ENCODE measurements around the gene SLC10A7. TPM values are rescaled to one million over a fixed set of nuclear protein-coding genes. Genes with fewer than 3 reads are reported as not detected.

The SLC10A7 gene
- total and polyA plus RNA-seq, 2 experiments from 2014 or later: 8.3 to 21.2 TPM

DNA sequence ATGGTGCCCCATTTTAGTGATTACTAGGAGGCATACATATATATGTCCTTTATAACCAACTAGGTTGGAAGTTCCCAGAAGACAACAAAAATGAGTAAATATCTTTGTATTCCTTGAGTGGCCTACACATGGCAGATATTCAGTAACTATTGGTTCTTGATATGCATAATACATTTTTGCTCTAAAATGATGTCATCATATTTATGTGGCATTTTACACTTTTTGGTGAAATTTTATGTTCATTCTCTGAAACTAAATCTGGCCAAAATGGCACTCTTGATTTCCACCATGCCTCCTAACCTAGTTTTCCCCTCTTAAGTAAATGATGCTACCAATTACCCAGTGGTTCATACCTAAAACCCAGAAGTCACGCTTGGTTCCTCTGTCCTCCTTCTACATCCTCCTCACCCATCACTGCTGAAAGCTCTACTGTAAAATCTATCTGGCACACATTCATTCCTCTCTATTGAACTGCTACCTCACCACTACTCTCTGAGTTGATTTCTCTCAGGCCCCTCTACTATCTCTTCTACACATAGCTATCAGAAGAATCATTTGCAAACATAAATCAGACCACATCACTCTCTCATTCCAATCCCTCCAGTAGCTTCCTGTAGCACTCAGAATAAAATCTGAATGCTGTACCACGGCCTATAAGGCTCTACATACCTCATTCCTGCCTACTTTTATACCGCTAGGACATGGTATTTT, 13.4 kb downstream of the SLC10A7 start:
- H3K4me3 ChIP-seq: no peak overlapping the region
- H3K9me3 ChIP-seq (ENCODE audit: low read depth): no peaks in the 10 kb centered on the region
- no peaks in the 10 kb centered on the region for H3K27me3 ChIP-seq
- no peaks in the 10 kb centered on the region for H4K20me1 ChIP-seq (ENCODE audit: insufficient read depth, poor library complexity, severe bottlenecking)
- 94% methylated on average over 3 of the region's 3 CpGs for WGBS (ENCODE audit: low lambda C conversion rate, missing lambda C conversion rate)
- no peaks in the 10 kb centered on the region for H3K9me2 ChIP-seq (replicated peaks; ENCODE audit: insufficient read depth)
- H3K27ac ChIP-seq: no peak overlapping the region
- TF ChIP-seq, protein P1, sequence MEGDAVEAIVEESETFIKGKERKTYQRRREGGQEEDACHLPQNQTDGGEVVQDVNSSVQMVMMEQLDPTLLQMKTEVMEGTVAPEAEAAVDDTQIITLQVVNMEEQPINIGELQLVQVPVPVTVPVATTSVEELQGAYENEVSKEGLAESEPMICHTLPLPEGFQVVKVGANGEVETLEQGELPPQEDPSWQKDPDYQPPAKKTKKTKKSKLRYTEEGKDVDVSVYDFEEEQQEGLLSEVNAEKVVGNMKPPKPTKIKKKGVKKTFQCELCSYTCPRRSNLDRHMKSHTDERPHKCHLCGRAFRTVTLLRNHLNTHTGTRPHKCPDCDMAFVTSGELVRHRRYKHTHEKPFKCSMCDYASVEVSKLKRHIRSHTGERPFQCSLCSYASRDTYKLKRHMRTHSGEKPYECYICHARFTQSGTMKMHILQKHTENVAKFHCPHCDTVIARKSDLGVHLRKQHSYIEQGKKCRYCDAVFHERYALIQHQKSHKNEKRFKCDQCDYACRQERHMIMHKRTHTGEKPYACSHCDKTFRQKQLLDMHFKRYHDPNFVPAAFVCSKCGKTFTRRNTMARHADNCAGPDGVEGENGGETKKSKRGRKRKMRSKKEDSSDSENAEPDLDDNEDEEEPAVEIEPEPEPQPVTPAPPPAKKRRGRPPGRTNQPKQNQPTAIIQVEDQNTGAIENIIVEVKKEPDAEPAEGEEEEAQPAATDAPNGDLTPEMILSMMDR (IDR thresholded peaks at IDR 0.05; ENCODE audit: poor library complexity): no peak
- TF ChIP-seq EZH2phosphoT487 (IDR thresholded peaks at IDR 0.05; ENCODE audit: low read depth, severe bottlenecking, unreplicated experiment): no peak
- TF ChIP-seq EZH2 (IDR thresholded peaks at IDR 0.05; ENCODE audit: borderline replicate concordance): no peak
- H3K36me3 ChIP-seq (replicated peaks; ENCODE audit: insufficient read depth, low read depth): no peaks in the 10 kb centered on the region
- no peaks in the 10 kb centered on the region for H3K79me2 ChIP-seq
- no peak overlapping the region for H3K4me2 ChIP-seq
- no peak for DNase-seq (ENCODE audit: low spot score)
- no peaks in the 10 kb centered on the region for H3K4me1 ChIP-seq (ENCODE audit: insufficient read depth)
- no peak overlapping the region for H2AFZ ChIP-seq

DNA sequence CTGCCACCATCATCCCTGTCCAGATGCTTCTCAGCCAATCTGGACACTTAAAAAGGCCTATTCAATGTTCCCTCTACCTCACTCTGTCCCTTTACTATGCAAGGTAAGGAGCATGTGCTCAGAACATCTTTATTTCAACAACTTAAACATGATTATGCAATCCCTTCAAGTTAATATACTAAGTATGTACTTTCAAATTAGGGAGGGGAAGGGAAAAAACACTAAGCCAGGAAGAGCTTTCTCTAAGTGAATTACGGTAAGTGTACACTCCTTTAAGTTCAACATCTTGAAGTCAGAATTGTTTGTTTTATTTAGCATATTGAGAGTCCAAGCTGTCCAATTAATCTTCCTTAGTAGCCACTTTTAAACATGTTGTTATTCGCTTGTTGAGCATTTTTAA, 14.1 kb downstream of the SLC10A7 start:
- DNase-seq (ENCODE audit: low spot score): no peak
- Histone ChIP-seq H2AFZ (no peak overlapping the region), H4K20me1 (ENCODE audit: insufficient read depth, poor library complexity, severe bottlenecking) (no peaks in the 10 kb centered on the region), H3K36me3 (replicated peaks; ENCODE audit: insufficient read depth, low read depth) (no peaks in the 10 kb centered on the region), H3K27ac (no peak overlapping the region), H3K79me2 (no peaks in the 10 kb centered on the region), H3K9me3 (ENCODE audit: low read depth) (no peaks in the 10 kb centered on the region), H3K4me1 (ENCODE audit: insufficient read depth) (no peaks in the 10 kb centered on the region), H3K4me2 (no peak overlapping the region), H3K27me3 (no peaks in the 10 kb centered on the region), H3K9me2 (replicated peaks; ENCODE audit: insufficient read depth) (no peaks in the 10 kb centered on the region), H3K4me3 (no peak overlapping the region)
- 95% methylated on average over 2 of the region's 2 CpGs for WGBS (ENCODE audit: low lambda C conversion rate, missing lambda C conversion rate)
- TF ChIP-seq EZH2 (IDR thresholded peaks at IDR 0.05; ENCODE audit: borderline replicate concordance) (no peak), EZH2phosphoT487 (IDR thresholded peaks at IDR 0.05; ENCODE audit: low read depth, severe bottlenecking, unreplicated experiment) (no peak)
- TF ChIP-seq, protein P1 (IDR thresholded peaks at IDR 0.05; ENCODE audit: poor library complexity): no peak

DNA sequence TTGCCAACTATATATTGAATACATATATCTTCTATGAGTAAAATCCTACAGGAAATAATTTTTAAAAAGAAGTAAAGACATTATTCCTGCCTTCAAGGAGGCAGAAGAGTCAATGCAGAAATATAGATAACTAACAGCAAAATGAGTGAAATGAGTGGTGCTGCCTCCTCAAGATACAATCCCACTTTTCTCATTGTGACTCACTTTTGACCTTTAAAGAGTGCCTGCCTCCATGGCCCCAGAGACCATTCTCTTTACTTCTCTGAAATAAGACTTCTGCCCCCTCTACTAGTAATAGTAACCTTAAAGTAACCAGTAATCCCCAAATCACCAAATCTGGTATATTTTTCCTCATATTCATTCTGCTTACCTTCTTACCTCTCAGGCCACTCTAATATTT, 15.5 kb downstream of the SLC10A7 start:
- Histone ChIP-seq H3K27me3 (no peaks in the 10 kb centered on the region), H3K4me1 (ENCODE audit: insufficient read depth) (no peaks in the 10 kb centered on the region), H2AFZ (no peak overlapping the region), H3K27ac (no peak overlapping the region), H4K20me1 (ENCODE audit: insufficient read depth, poor library complexity, severe bottlenecking) (no peaks in the 10 kb centered on the region), H3K4me2 (no peak overlapping the region), H3K9me2 (replicated peaks; ENCODE audit: insufficient read depth) (no peaks in the 10 kb centered on the region), H3K4me3 (no peak overlapping the region), H3K36me3 (replicated peaks; ENCODE audit: insufficient read depth, low read depth) (no peaks in the 10 kb centered on the region), H3K79me2 (no peaks in the 10 kb centered on the region), H3K9me3 (ENCODE audit: low read depth) (no peaks in the 10 kb centered on the region)
- no peak for DNase-seq (ENCODE audit: low spot score)
- TF ChIP-seq, protein P1 (IDR thresholded peaks at IDR 0.05; ENCODE audit: poor library complexity): no peak
- TF ChIP-seq EZH2 (IDR thresholded peaks at IDR 0.05; ENCODE audit: borderline replicate concordance) (no peak), EZH2phosphoT487 (IDR thresholded peaks at IDR 0.05; ENCODE audit: low read depth, severe bottlenecking, unreplicated experiment) (no peak)
